Fibroblast of lung (primary cell): Measurements from ENCODE around the gene PPP4R2. TPM values are rescaled to one million over a fixed set of nuclear protein-coding genes. Genes with fewer than 3 reads are reported as not detected.

Experiments
- DNase-seq, 2 donors: peaks; one replicate each; pipeline versions ENCODE4 v3.0.0 to v3.0.0-alpha.2; 2010; ENCODE audit warnings: low read depth in 2 of 2
- H2AFZ ChIP-seq: 2 replicates; pipeline ENCODE4 v1.5.1; 2012; ENCODE audit warnings: low read length, control low read depth, inconsistent platforms
- H3K27ac ChIP-seq: 2 replicates; pipeline ENCODE4 v1.5.1; 2011; ENCODE audit warnings: low read length, control low read depth; ENCODE audit not compliant: insufficient read depth
- H3K27me3 ChIP-seq: 2 replicates; pipeline ENCODE4 v1.5.1; 2011; ENCODE audit warnings: mild to moderate bottlenecking, low read length; ENCODE audit not compliant: control insufficient read depth, insufficient read depth
- H3K36me3 ChIP-seq: 2 replicates; pipeline ENCODE4 v1.5.1; 2011; ENCODE audit warnings: low read length; ENCODE audit not compliant: control insufficient read depth, insufficient read depth
- H3K4me1 ChIP-seq: 2 replicates; pipeline ENCODE4 v1.5.1; 2011; ENCODE audit warnings: low read length; ENCODE audit not compliant: control insufficient read depth, insufficient read depth; ENCODE audit errors: extremely low read depth
- H3K4me2 ChIP-seq: 2 replicates; pipeline ENCODE4 v1.5.1; 2011; ENCODE audit warnings: low read length, control low read depth; ENCODE audit not compliant: insufficient read depth; ENCODE audit errors: extremely low read depth
- H3K4me3 ChIP-seq, 4 experiments: fragments of 200-600 bp in 1 of 4; sonication (generic) in 1 of 4; replicated peaks in 1 of 4; 2 replicates each; pipeline ENCODE4 v1.5.1; 2011 to 2016; ENCODE audit warnings: low read length in 4 of 4, low read depth in 3 of 4, mild to moderate bottlenecking in 3 of 4, control low read depth in 2 of 4, inconsistent platforms in 1 of 4, mixed read lengths in 1 of 4; ENCODE audit not compliant: insufficient read depth in 1 of 4; ENCODE audit errors: control extremely low read depth in 1 of 4
- H3K79me2 ChIP-seq: 2 replicates; pipeline ENCODE4 v1.5.1; 2012; ENCODE audit warnings: mild to moderate bottlenecking, low read length, inconsistent platforms; ENCODE audit not compliant: control insufficient read depth, insufficient read depth
- H3K9ac ChIP-seq: 2 replicates; pipeline ENCODE4 v1.5.1; 2011; ENCODE audit warnings: mild to moderate bottlenecking, low read length, control low read depth; ENCODE audit not compliant: insufficient read depth
- H3K9me3 ChIP-seq: 2 replicates; pipeline ENCODE4 v1.5.1; 2012; ENCODE audit warnings: low read depth, low read length; ENCODE audit not compliant: control insufficient read depth, insufficient read depth
- H4K20me1 ChIP-seq: 2 replicates; pipeline ENCODE4 v1.5.1; 2011; ENCODE audit warnings: low read length; ENCODE audit not compliant: control insufficient read depth, insufficient read depth; ENCODE audit errors: extremely low read depth
- CTCF ChIP-seq, 2 donors: IDR thresholded peaks in 1 of 2; conservative IDR thresholded peaks in 1 of 2; 1 replicate in 1 of 2; 2 replicates in 1 of 2; pipeline ENCODE4 v1.5.1; 2011 to 2012; ENCODE audit warnings: low read length in 2 of 2, control low read depth in 1 of 2, inconsistent platforms in 1 of 2, low read depth in 1 of 2, mild to moderate bottlenecking in 1 of 2
- EZH2 ChIP-seq: IDR thresholded peaks from 2 replicates; pipeline ENCODE4 v1.5.1; 2012; ENCODE audit warnings: low read length, control low read depth, mild to moderate bottlenecking; ENCODE audit errors: missing control alignments
- polyA plus RNA-seq, 2 donors: library from polyadenylated mRNA; depleted of rRNA in 1 of 2; stranded (reverse) in 1 of 2; unstranded in 1 of 2; fragments of >200 nt; gene quantifications; 2 replicates each; pipeline ENCODE4 v1.2.1, GENCODE V29; 2011 to 2012; ENCODE audit warnings: missing spikeins in 1 of 2
- total RNA-seq: library from RNA; depleted of rRNA; stranded (reverse); fragments of >200 nt; gene quantifications from 2 replicates; pipeline ENCODE4 v1.2.1, GENCODE V29; 2014

PPP4R2 gene
- total and polyA plus RNA-seq, 2 donors (not counting 1 experiment from before 2014, with no cell fraction given) = 35.5 to 65.6 TPM

DNA sequence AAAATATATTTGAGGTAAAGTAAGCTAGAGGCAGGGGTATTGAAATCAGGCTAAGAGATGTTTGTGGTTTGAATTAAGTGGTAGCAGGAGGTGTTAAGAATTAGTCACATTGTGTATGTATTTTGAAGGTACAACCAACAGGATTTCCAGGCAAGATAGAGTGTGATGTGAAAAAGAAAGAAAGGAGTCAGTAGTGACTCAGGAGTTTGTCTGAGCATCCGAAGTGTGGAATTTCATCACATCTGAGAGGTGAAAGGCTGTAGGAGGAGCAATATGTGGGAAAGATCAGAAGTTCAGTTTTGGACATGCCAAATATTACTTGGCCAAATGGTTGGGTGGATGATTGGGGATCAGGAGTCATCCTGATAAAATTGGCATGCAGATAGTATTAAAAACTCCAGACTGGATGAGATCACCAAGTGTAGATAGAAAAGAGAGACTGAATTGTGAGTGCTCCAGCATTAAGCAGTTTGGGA lies 32.7 kb downstream of the PPP4R2 start:
- peak overlapping the region; percentile 15 for H3K27ac ChIP-seq
- H3K79me2 ChIP-seq = peaks cover 90% of the 10 kb centered on the region
- H3K36me3 ChIP-seq = no peaks in the 10 kb centered on the region
- H4K20me1 ChIP-seq = no peaks in the 10 kb centered on the region
- no peak overlapping the region for H3K4me3 ChIP-seq
- no peak overlapping the region for H2AFZ ChIP-seq
- H3K27me3 ChIP-seq = no peaks in the 10 kb centered on the region
- TF ChIP-seq CTCF (conservative IDR thresholded peaks at IDR 0.05 in 1 of 2, IDR thresholded peaks at IDR 0.05 in 1 of 2; ENCODE audit: low read depth in 1 of 2, low read length in 2 of 2) (no peak), EZH2 (no peak)
- peaks cover 6% of the 10 kb centered on the region for H3K4me1 ChIP-seq
- no peaks in the 10 kb centered on the region for H3K9me3 ChIP-seq
- H3K4me2 ChIP-seq = peak overlapping the region; percentile 33
- DNase-seq = peak; percentile 84 to 96
- H3K9ac ChIP-seq = no peak overlapping the region

DNA sequence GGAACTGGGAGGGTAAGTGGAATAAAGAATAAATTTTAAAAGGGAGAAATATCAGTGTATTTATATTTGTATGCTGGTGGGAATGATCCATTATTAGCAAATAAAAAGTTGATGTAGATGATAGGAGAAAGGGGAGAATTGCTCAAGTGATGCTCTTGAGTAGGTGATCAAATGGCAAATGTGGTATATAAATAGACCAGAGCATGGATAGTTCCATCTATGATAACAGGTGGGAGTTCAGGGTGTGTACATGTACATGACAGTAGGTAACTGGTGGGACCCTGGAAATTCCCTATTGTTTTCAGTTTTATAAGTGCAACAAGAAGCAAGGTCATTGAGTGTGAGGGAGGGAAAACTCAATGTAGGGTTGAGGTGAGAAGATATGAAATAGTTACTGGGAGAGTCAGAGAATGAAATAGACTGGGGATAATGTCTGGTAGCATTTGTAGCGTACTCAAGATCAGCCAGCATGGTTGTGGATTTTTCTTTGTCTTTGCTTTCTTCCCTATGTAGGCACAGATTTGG lies 33.5 kb downstream of the PPP4R2 start:
- no peak overlapping the region for H3K4me2 ChIP-seq
- H3K9me3 ChIP-seq = no peaks in the 10 kb centered on the region
- H3K27me3 ChIP-seq = no peaks in the 10 kb centered on the region
- H4K20me1 ChIP-seq = no peaks in the 10 kb centered on the region
- H2AFZ ChIP-seq = no peak overlapping the region
- no peak overlapping the region for H3K27ac ChIP-seq
- H3K9ac ChIP-seq = no peak overlapping the region
- no peak for DNase-seq
- peaks cover 10% of the 10 kb centered on the region for H3K4me1 ChIP-seq
- no peaks in the 10 kb centered on the region for H3K36me3 ChIP-seq
- peaks cover 91% of the 10 kb centered on the region for H3K79me2 ChIP-seq
- TF ChIP-seq EZH2 (no peak), CTCF (conservative IDR thresholded peaks at IDR 0.05 in 1 of 2, IDR thresholded peaks at IDR 0.05 in 1 of 2; ENCODE audit: low read depth in 1 of 2, low read length in 2 of 2) (no peak)
- H3K4me3 ChIP-seq = no peak overlapping the region

- no peaks in the 10 kb centered on the region for H3K27me3 ChIP-seq
- H3K9me3 ChIP-seq = no peaks in the 10 kb centered on the region
- H3K79me2 ChIP-seq = peaks cover 87% of the 10 kb centered on the region
- no peak overlapping the region for H3K27ac ChIP-seq
- no peaks in the 10 kb centered on the region for H4K20me1 ChIP-seq
- H3K4me1 ChIP-seq = peaks cover 13% of the 10 kb centered on the region
- H3K36me3 ChIP-seq = no peaks in the 10 kb centered on the region
- no peak overlapping the region for H3K9ac ChIP-seq
- H3K4me2 ChIP-seq = no peak overlapping the region
- H2AFZ ChIP-seq = no peak overlapping the region
- no peak for DNase-seq
- no peak overlapping the region for H3K4me3 ChIP-seq
- TF ChIP-seq CTCF (conservative IDR thresholded peaks at IDR 0.05 in 1 of 2, IDR thresholded peaks at IDR 0.05 in 1 of 2; ENCODE audit: low read depth in 1 of 2, low read length in 2 of 2) (no peak), EZH2 (no peak)
Measured at GRCh38 chr3:73031573-73032103, 35.0 kb downstream of the PPP4R2 start.
